BE2C (cell line): Measurements from ENCODE around the gene XRCC6.
"Not testable (repeated sequence)": the region's sequence is repeated elsewhere in the genome, so short reads cannot be mapped to it uniquely, and the experiment has no call there.

Experiments used
- DNase-seq: peaks from one replicate; pipeline ENCODE4 v3.0.0-alpha.2; 2020
- H3K27me3 ChIP-seq: fragments of 250-450 bp; sonication (Bioruptor Pico); 2 replicates; pipeline ENCODE4 v1.5.1; 2020; ENCODE audit warnings: mild to moderate bottlenecking
- H3K36me3 ChIP-seq: fragments of 250-450 bp; sonication (Bioruptor Pico); 2 replicates; pipeline ENCODE4 v1.5.1; 2020; ENCODE audit warnings: mild to moderate bottlenecking
- H3K4me1 ChIP-seq: fragments of 250-450 bp; sonication (Bioruptor Pico); 2 replicates; pipeline ENCODE4 v1.5.1; 2020
- H3K4me3 ChIP-seq: 2 replicates; pipeline ENCODE4 v1.5.1; 2011; ENCODE audit warnings: low read depth, low read length
- H3K9me3 ChIP-seq: fragments of 250-450 bp; sonication (Bioruptor Pico); 2 replicates; pipeline ENCODE4 v1.5.1; 2020
- TF ChIP-seq, protein P1 (sequence below): IDR thresholded peaks from 2 replicates; pipeline ENCODE4 v1.5.1; 2012; ENCODE audit warnings: mild to moderate bottlenecking, low read depth, low read length

XRCC6 gene

GRCh38 chr22:41668971-41669911 is 48.1 kb downstream of the XRCC6 start:
- Histone ChIP-seq H3K27me3 (no peaks in the 10 kb centered on the region), H3K36me3 (peaks cover 42% of the 10 kb centered on the region), H3K4me3 (no peak overlapping the region), H3K9me3 (no peaks in the 10 kb centered on the region), H3K4me1 (no peaks in the 10 kb centered on the region; the same call in 1 of the 2 replicates)
- TF ChIP-seq, protein P1, sequence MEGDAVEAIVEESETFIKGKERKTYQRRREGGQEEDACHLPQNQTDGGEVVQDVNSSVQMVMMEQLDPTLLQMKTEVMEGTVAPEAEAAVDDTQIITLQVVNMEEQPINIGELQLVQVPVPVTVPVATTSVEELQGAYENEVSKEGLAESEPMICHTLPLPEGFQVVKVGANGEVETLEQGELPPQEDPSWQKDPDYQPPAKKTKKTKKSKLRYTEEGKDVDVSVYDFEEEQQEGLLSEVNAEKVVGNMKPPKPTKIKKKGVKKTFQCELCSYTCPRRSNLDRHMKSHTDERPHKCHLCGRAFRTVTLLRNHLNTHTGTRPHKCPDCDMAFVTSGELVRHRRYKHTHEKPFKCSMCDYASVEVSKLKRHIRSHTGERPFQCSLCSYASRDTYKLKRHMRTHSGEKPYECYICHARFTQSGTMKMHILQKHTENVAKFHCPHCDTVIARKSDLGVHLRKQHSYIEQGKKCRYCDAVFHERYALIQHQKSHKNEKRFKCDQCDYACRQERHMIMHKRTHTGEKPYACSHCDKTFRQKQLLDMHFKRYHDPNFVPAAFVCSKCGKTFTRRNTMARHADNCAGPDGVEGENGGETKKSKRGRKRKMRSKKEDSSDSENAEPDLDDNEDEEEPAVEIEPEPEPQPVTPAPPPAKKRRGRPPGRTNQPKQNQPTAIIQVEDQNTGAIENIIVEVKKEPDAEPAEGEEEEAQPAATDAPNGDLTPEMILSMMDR, result no peak
- no peak for DNase-seq

- not testable (repeated sequence) for H3K9me3 ChIP-seq, DNase-seq, H3K4me1 ChIP-seq, H3K27me3 ChIP-seq, H3K4me3 ChIP-seq
- H3K36me3 ChIP-seq, result peaks cover 47% of the 10 kb centered on the region
These were observed 51.0 kb downstream of the XRCC6 start for GRCh38 chr22:41672096-41672495.

DNA sequence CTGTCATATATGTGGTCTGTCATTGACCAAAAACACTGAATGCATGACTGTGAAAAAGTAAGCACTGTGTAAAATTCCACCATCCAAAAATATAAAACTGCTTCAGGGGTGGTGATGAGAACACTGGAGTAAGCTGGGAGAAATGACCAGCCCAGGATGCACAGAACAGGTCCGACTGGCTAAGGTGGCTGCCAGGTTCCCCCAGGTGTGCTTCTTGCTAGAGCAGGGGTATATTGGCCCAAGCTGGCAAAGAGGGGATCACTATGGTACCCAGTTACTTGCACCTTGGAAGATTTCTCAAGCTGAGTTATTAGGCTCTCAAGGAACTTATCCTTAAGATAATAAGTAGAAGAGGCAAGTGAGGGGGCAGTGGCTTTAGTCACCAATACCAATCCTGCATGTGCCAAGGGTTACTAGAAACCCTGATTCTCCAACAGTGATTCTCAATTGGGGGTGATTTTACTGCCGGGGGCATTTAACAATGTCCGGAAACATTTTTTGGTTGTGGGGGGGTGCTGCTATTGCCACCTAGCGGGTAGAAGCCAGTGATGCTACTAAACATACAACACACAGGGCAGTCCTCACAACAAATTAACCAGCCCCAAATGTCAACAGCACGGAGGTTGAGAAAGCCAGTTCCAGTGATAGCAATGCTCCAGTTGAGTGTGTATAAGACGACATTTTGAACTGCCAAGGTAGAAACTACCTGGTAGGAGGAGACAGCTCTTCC is 51.9 kb downstream of the XRCC6 start:
- DNase-seq, result no peak
- Histone ChIP-seq H3K9me3 (no peaks in the 10 kb centered on the region), H3K36me3 (peaks cover 56% of the 10 kb centered on the region), H3K4me1 (no peaks in the 10 kb centered on the region; the same call in 1 of the 2 replicates), H3K4me3 (no peak overlapping the region), H3K27me3 (no peaks in the 10 kb centered on the region)
- TF ChIP-seq, protein P1, result no peak

DNA sequence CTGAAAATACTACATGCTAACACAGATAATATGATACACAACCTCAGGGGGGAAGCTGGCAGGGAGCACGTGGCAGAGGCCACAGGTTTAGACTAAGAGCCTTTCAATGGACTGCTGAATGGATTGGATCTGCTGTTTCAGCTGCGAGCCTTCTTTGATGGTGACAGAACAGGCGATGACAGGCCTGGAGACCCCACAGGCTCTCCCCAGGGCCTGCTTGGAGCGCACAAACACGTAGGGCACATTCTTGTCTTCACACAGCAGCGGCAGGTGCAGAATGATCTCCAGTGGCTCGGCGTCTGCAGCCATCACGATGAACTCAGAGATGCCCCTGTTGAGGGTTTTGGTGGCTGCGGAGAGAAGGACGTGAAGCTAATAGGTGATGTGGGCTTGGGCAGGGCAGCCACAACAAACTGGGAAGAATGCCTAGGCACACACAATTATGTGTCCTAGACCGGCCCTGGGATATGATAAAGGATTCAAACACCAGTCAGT is 53.8 kb downstream of the XRCC6 start:
- peaks cover 74% of the 10 kb centered on the region for H3K36me3 ChIP-seq
- TF ChIP-seq, protein P1, result no peak
- no peaks in the 10 kb centered on the region for H3K9me3 ChIP-seq
- no peak overlapping the region for H3K4me3 ChIP-seq
- DNase-seq, result no peak
- no peaks in the 10 kb centered on the region for H3K27me3 ChIP-seq
- H3K4me1 ChIP-seq, result no peaks in the 10 kb centered on the region; the same call in 1 of the 2 replicates

GRCh38 chr22:41676134-41676533 is 55.0 kb downstream of the XRCC6 start:
- TF ChIP-seq, protein P1, result no peak
- no peaks in the 10 kb centered on the region for H3K9me3 ChIP-seq
- no peak for DNase-seq
- peaks cover 82% of the 10 kb centered on the region for H3K36me3 ChIP-seq
- no peaks in the 10 kb centered on the region; the same call in 1 of the 2 replicates for H3K4me1 ChIP-seq
- no peak overlapping the region for H3K4me3 ChIP-seq
- no peaks in the 10 kb centered on the region for H3K27me3 ChIP-seq

GRCh38 chr22:41681616-41682015 is 60.5 kb downstream of the XRCC6 start:
- Histone ChIP-seq H3K27me3 (no peaks in the 10 kb centered on the region), H3K9me3 (no peaks in the 10 kb centered on the region), H3K4me3 (peak overlapping the region; percentile 62), H3K36me3 (peaks cover 47% of the 10 kb centered on the region), H3K4me1 (no peaks in the 10 kb centered on the region)
- TF ChIP-seq, protein P1, result no peak
- no peak for DNase-seq
